Hepatocyte (in vitro differentiated cells): ENCODE data around the gene SLC39A11. TPM values are rescaled to one million over a fixed set of nuclear protein-coding genes. Genes with fewer than 3 reads are reported as not detected.

Experiments
- DNase-seq: peaks from one replicate; pipeline ENCODE4 v3.0.0-alpha.2; 2016; ENCODE audit warnings: low spot score
- H2AFZ ChIP-seq: fragments of 200-600 bp; sonication (generic); 2 replicates; pipeline ENCODE4 v1.6.0; 2016; ENCODE audit warnings: antibody characterized with exemption, mild to moderate bottlenecking
- H3K27ac ChIP-seq: fragments of 200-600 bp; sonication (generic); 2 replicates; pipeline ENCODE4 v1.5.1; 2016; ENCODE audit warnings: mild to moderate bottlenecking
- H3K27me3 ChIP-seq: fragments of 200-600 bp; sonication (generic); 2 replicates; pipeline ENCODE4 v1.6.1; 2016
- H3K36me3 ChIP-seq: fragments of 200-600 bp; sonication (generic); replicated peaks from 2 replicates; pipeline ENCODE4 v1.5.1; 2016; ENCODE audit warnings: low read depth; ENCODE audit not compliant: insufficient read depth
- H3K4me1 ChIP-seq: fragments of 200-600 bp; sonication (generic); 2 replicates; pipeline ENCODE4 v1.5.1; 2016; ENCODE audit warnings: mild to moderate bottlenecking, moderate library complexity; ENCODE audit not compliant: insufficient read depth
- H3K4me2 ChIP-seq: fragments of 200-600 bp; sonication (generic); 2 replicates; pipeline ENCODE4 v1.6.0; 2016
- H3K4me3 ChIP-seq: fragments of 200-600 bp; sonication (generic); 2 replicates; pipeline ENCODE4 v1.5.1; 2016; ENCODE audit warnings: mild to moderate bottlenecking
- H3K79me2 ChIP-seq: fragments of 200-600 bp; sonication (generic); 2 replicates; pipeline ENCODE4 v1.6.0; 2017; ENCODE audit warnings: mild to moderate bottlenecking
- H3K9me2 ChIP-seq: fragments of 200-600 bp; sonication (generic); replicated peaks from 2 replicates; pipeline ENCODE4 v1.6.0; 2017; ENCODE audit warnings: mild to moderate bottlenecking; ENCODE audit not compliant: insufficient read depth
- H3K9me3 ChIP-seq: fragments of 200-600 bp; sonication (generic); 2 replicates; pipeline ENCODE4 v1.5.1; 2016; ENCODE audit warnings: low read depth, mild to moderate bottlenecking
- H4K20me1 ChIP-seq: fragments of 200-600 bp; sonication (generic); 2 replicates; pipeline ENCODE4 v1.6.0; 2016; ENCODE audit warnings: mild to moderate bottlenecking; ENCODE audit not compliant: insufficient read depth, poor library complexity, severe bottlenecking
- CTCF ChIP-seq: fragments of 200-600 bp; sonication (generic); IDR thresholded peaks from 2 replicates; pipeline ENCODE4 v1.5.1; 2016; ENCODE audit warnings: antibody characterized with exemption, mild to moderate bottlenecking; ENCODE audit not compliant: poor library complexity
- EZH2 ChIP-seq: fragments of 200-600 bp; sonication (generic); IDR thresholded peaks from 2 replicates; pipeline ENCODE4 v1.6.1; 2016; ENCODE audit warnings: antibody characterized with exemption, mild to moderate bottlenecking, borderline replicate concordance
- EZH2phosphoT487 ChIP-seq: fragments of 200-600 bp; sonication (generic); IDR thresholded peaks from one replicate; pipeline ENCODE4 v1.6.1; 2018; ENCODE audit warnings: antibody characterized with exemption, mild to moderate bottlenecking, low read depth, moderate library complexity; ENCODE audit not compliant: unreplicated experiment, severe bottlenecking
- WGBS: methylation state at CpG from one replicate; pipeline ENCODE4 v1.1.6; 2016; ENCODE audit warnings: low lambda C conversion rate; ENCODE audit errors: missing lambda C conversion rate; 5-methylcytosine and 5-hydroxymethylcytosine counted together
- polyA plus RNA-seq: library from polyadenylated mRNA; unstranded; fragments of >200 nt; fragmentation: Nextera tagmentation; extraction: Ambion mirVana; gene quantifications from 2 replicates; pipeline ENCODE4 v1.2.1, GENCODE V29; 2016
- total RNA-seq: library from RNA; depleted of rRNA; stranded (reverse); fragments of >200 nt; gene quantifications from 2 replicates; pipeline ENCODE4 v1.2.3, GENCODE V29; 2014

SLC39A11 gene
- total and polyA plus RNA-seq, 2 experiments from 2014 or later, result 37.7 to 39.1 TPM

- WGBS, result 92% methylated on average over 2 of the region's 2 CpGs
- Histone ChIP-seq H3K4me2 (no peak overlapping the region), H3K27me3 (no peaks in the 10 kb centered on the region), H3K27ac (no peak overlapping the region), H3K9me2 (no peaks in the 10 kb centered on the region), H3K36me3 (no peaks in the 10 kb centered on the region), H3K9me3 (peaks cover 5% of the 10 kb centered on the region), H3K4me1 (no peaks in the 10 kb centered on the region), H3K4me3 (no peak overlapping the region), H3K79me2 (no peaks in the 10 kb centered on the region), H2AFZ (no peak overlapping the region), H4K20me1 (no peaks in the 10 kb centered on the region)
- no peak for TF ChIP-seq EZH2
- TF ChIP-seq CTCF, result no peak
- TF ChIP-seq EZH2phosphoT487, result no peak
- DNase-seq, result no peak
Measured at GRCh38 chr17:72879877-72880276, 212.6 kb downstream of the SLC39A11 start.

- Histone ChIP-seq H3K79me2 (no peaks in the 10 kb centered on the region), H3K4me1 (no peaks in the 10 kb centered on the region), H3K27ac (no peak overlapping the region), H3K4me3 (no peak overlapping the region), H3K27me3 (no peaks in the 10 kb centered on the region), H3K36me3 (no peaks in the 10 kb centered on the region), H2AFZ (no peak overlapping the region), H3K4me2 (no peak overlapping the region), H3K9me2 (no peaks in the 10 kb centered on the region), H4K20me1 (no peaks in the 10 kb centered on the region), H3K9me3 (peaks cover 5% of the 10 kb centered on the region)
- TF ChIP-seq CTCF (no peak), EZH2 (no peak), EZH2phosphoT487 (no peak)
- no peak for DNase-seq
- 85% methylated on average over 6 of the region's 6 CpGs for WGBS
Measured at GRCh38 chr17:72878975-72879660, 213.4 kb downstream of the SLC39A11 start.

DNA sequence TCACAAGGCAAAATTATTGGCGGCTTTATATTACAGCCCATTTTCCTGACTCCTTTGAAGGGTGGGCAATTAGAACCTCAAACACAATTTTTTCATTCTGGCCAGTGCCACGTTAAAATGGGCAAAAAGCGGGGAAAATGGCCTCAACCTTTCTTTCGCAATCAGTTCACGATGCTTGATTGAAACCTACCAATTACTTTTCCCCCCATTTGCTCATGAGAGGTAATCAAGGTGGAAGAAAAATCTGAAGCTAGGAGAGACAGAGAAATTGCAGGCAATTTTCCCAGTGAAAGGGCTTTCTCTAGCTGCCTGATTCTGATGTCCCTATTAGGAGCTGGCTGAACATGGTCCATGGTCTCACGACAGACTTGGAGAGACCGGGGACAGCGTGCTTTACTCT, 215.1 kb downstream of the SLC39A11 start:
- Histone ChIP-seq H3K36me3 (no peaks in the 10 kb centered on the region), H4K20me1 (no peaks in the 10 kb centered on the region), H2AFZ (no peak overlapping the region), H3K27me3 (no peaks in the 10 kb centered on the region), H3K27ac (no peak overlapping the region), H3K4me3 (no peak overlapping the region), H3K9me2 (no peaks in the 10 kb centered on the region), H3K79me2 (no peaks in the 10 kb centered on the region), H3K9me3 (peaks cover 5% of the 10 kb centered on the region), H3K4me1 (no peaks in the 10 kb centered on the region), H3K4me2 (no peak overlapping the region)
- DNase-seq, result no peak
- WGBS, result 98% methylated on average over 8 of the region's 8 CpGs
- TF ChIP-seq EZH2phosphoT487 (no peak), CTCF (no peak), EZH2 (no peak)
